OCI-LY3 (cell line): Measurements from ENCODE around the gene CLDN9.
A peak's percentile ranks its signal among the peaks of the same experiment; 100 is the strongest.

Experiments used
- H2AFZ ChIP-seq: fragments of 200-600, 300-600 bp; shearing (Covaris generic); 2 replicates; pipeline ENCODE4 v1.6.0; 2014; ENCODE audit warnings: antibody characterized with exemption, low read depth, low read length
- H3K27ac ChIP-seq: fragments of 200-600, 300-600 bp; sonication (generic); 2 replicates; pipeline ENCODE4 v1.5.1; 2014; ENCODE audit warnings: mild to moderate bottlenecking, low read length, moderate library complexity, mixed read lengths
- H3K27me3 ChIP-seq: fragments of 200-600, 300-600 bp; sonication (generic); 2 replicates; pipeline ENCODE4 v1.6.1; 2014; ENCODE audit warnings: low read depth, low read length, mixed read lengths
- H3K36me3 ChIP-seq: fragments of 200-600, 300-600 bp; sonication (generic); replicated peaks from 2 replicates; pipeline ENCODE3; 2014; ENCODE audit warnings: low read depth, low read length, mixed read lengths
- H3K4me1 ChIP-seq: fragments of 300-600, 200-600 bp; sonication (generic); 2 replicates; pipeline ENCODE4 v1.6.1; 2014; ENCODE audit warnings: low read length, mixed read lengths
- H3K4me2 ChIP-seq: fragments of 200-600, 300-600 bp; sonication (generic); 2 replicates; pipeline ENCODE4 v1.6.1; 2014; ENCODE audit warnings: low read length, mixed read lengths
- H3K4me3 ChIP-seq: fragments of 300-600, 200-600 bp; sonication (generic); 2 replicates; pipeline ENCODE4 v1.5.1; 2014; ENCODE audit warnings: antibody characterized with exemption, mild to moderate bottlenecking, low read length, moderate library complexity
- H3K79me2 ChIP-seq: fragments of 300-600, 200-600 bp; shearing (Covaris generic); 2 replicates; pipeline ENCODE4 v1.6.1; 2014; ENCODE audit warnings: mild to moderate bottlenecking, low read length, mixed read lengths
- H3K9ac ChIP-seq: fragments of 300-600, 200-600 bp; shearing (Covaris generic); 2 replicates; pipeline ENCODE4 v1.6.0; 2014; ENCODE audit warnings: mild to moderate bottlenecking, low read length, moderate library complexity
- H3K9me3 ChIP-seq: fragments of 200-600, 300-600 bp; shearing (Covaris generic); 2 replicates; pipeline ENCODE4 v1.6.1; 2014; ENCODE audit warnings: low read length, mixed read lengths; ENCODE audit not compliant: insufficient read depth
- H4K20me1 ChIP-seq: fragments of 200-600, 300-600 bp; sonication (generic); 2 replicates; pipeline ENCODE4 v1.6.1; 2016; ENCODE audit warnings: low read length, mixed read lengths; ENCODE audit not compliant: insufficient read depth
- CTCF ChIP-seq: fragments of 200-600, 300-600 bp; sonication (generic); IDR thresholded peaks from 2 replicates; pipeline ENCODE4 v1.5.1; 2014; ENCODE audit warnings: antibody characterized with exemption, low read length, low read depth
- EZH2phosphoT487 ChIP-seq: fragments of 200-600 bp; shearing (Covaris generic); IDR thresholded peaks from 2 replicates; pipeline ENCODE4 v1.6.1; 2018; ENCODE audit warnings: antibody characterized with exemption, mixed run types, low read depth

Gene CLDN9

GRCh38 chr16:3022684-3023414, 10.1 kb downstream of the CLDN9 start:
- Histone ChIP-seq H4K20me1 (no peaks in the 10 kb centered on the region), H3K9ac (peak overlapping the region; percentile 84; the same call in 1 of the 2 replicates), H3K27ac (no peak overlapping the region), H3K4me1 (peaks cover 32% of the 10 kb centered on the region), H2AFZ (no peak overlapping the region), H3K79me2 (no peaks in the 10 kb centered on the region), H3K27me3 (no peaks in the 10 kb centered on the region), H3K36me3 (peaks cover 9% of the 10 kb centered on the region), H3K9me3 (no peaks in the 10 kb centered on the region), H3K4me2 (peak overlapping the region; percentile 77), H3K4me3 (peak overlapping the region; percentile 78)
- no peak for TF ChIP-seq EZH2phosphoT487
- TF ChIP-seq CTCF = no peak

GRCh38 chr16:3023415-3023668, 10.6 kb downstream of the CLDN9 start:
- Histone ChIP-seq H3K27me3 (no peaks in the 10 kb centered on the region), H3K9me3 (no peaks in the 10 kb centered on the region), H3K9ac (peak overlapping the region; percentile 84), H3K36me3 (peaks cover 9% of the 10 kb centered on the region), H2AFZ (0 out of 2 replicates have a peak overlapping the region, but pooled peaks have one; percentile 55), H3K27ac (no peak overlapping the region), H3K4me1 (peaks cover 32% of the 10 kb centered on the region), H3K4me2 (peak overlapping the region; percentile 77), H3K79me2 (no peaks in the 10 kb centered on the region), H3K4me3 (peak overlapping the region; percentile 78), H4K20me1 (no peaks in the 10 kb centered on the region)
- no peak for TF ChIP-seq EZH2phosphoT487
- TF ChIP-seq CTCF = no peak

- Histone ChIP-seq H2AFZ (peak within 1 kb of the TSS; percentile 55; the same call in 1 of the 2 replicates), H3K9ac (peak within 1 kb of the TSS; percentile 84), H3K4me1 (peaks cover 32% of the 10 kb centered on the region), H3K27ac (peak within 1 kb of the TSS; percentile 72), H4K20me1 (no peaks in the 10 kb centered on the region), H3K4me2 (peak within 1 kb of the TSS; percentile 77), H3K4me3 (peak within 1 kb of the TSS; percentile 78), H3K9me3 (no peaks in the 10 kb centered on the region), H3K79me2 (no peaks in the 10 kb centered on the region), H3K36me3 (peaks cover 9% of the 10 kb centered on the region), H3K27me3 (no peaks in the 10 kb centered on the region)
- TF ChIP-seq CTCF = no peak
- no peak for TF ChIP-seq EZH2phosphoT487
These were observed 11.2 kb downstream of the CLDN9 start, which contains the start of the genes HCFC1R1 and THOC6 for GRCh38 chr16:3023669-3024478. HCFC1R1 (minus strand) TSS chr16:3023942; CDS start chr16:3023941, 1 bp downstream. THOC6 (plus strand) TSS chr16:3024035; CDS start chr16:3024327, 292 bp downstream.
